Mesendoderm (in vitro differentiated cells): ENCODE results near the gene NAAA.

Source experiments
- DNase-seq: peaks from one replicate; pipeline ENCODE4 v3.0.0; 2013
- H2AK5ac ChIP-seq: 2 replicates; pipeline ENCODE4 v1.6.1; 2013; ENCODE audit warnings: low read length, inconsistent platforms
- H2BK120ac ChIP-seq: 2 replicates; pipeline ENCODE4 v1.6.1; 2013; ENCODE audit warnings: low read depth, mild to moderate bottlenecking, low read length, moderate library complexity, mixed read lengths
- H2BK15ac ChIP-seq: replicated peaks from 2 replicates; pipeline ENCODE4 v1.6.1; 2013; ENCODE audit warnings: low read depth, mild to moderate bottlenecking, moderate library complexity
- H2BK5ac ChIP-seq: 2 replicates; pipeline ENCODE4 v1.6.1; 2013; ENCODE audit warnings: low read length, inconsistent platforms
- H3K18ac ChIP-seq: 2 replicates; pipeline ENCODE4 v1.6.1; 2013; ENCODE audit warnings: mild to moderate bottlenecking, low read length, mixed read lengths
- H3K23ac ChIP-seq: one replicate; pipeline ENCODE4 v1.6.1; 2013; ENCODE audit warnings: low read length
- H3K27ac ChIP-seq: 2 replicates; pipeline ENCODE4 v1.5.1; 2013; ENCODE audit warnings: low read depth, mild to moderate bottlenecking, inconsistent platforms, low read length, moderate library complexity
- H3K27me3 ChIP-seq: 2 replicates; pipeline ENCODE4 v1.6.1; 2013; ENCODE audit warnings: low read length, control low read depth, mild to moderate bottlenecking, inconsistent platforms; ENCODE audit not compliant: insufficient read depth, poor library complexity
- H3K36me3 ChIP-seq: 2 replicates; pipeline ENCODE4 v1.6.1; 2013; ENCODE audit warnings: low read length, inconsistent platforms; ENCODE audit not compliant: control insufficient read depth, insufficient read depth
- H3K4ac ChIP-seq: one replicate; pipeline ENCODE4 v1.6.1; 2013; ENCODE audit warnings: low read depth, mild to moderate bottlenecking, low read length, moderate library complexity
- H3K4me1 ChIP-seq: 2 replicates; pipeline ENCODE4 v1.6.1; 2013; ENCODE audit warnings: low read depth, low read length, inconsistent platforms; ENCODE audit not compliant: control insufficient read depth
- H3K4me2 ChIP-seq: 2 replicates; pipeline ENCODE4 v1.6.1; 2013; ENCODE audit warnings: low read length
- H3K4me3 ChIP-seq: 2 replicates; pipeline ENCODE4 v1.5.1; 2013; ENCODE audit warnings: mild to moderate bottlenecking, low read length
- H3K56ac ChIP-seq: one replicate; pipeline ENCODE4 v1.6.1; 2013; ENCODE audit warnings: low read length
- H3K79me1 ChIP-seq: 2 replicates; pipeline ENCODE4 v1.6.1; 2013; ENCODE audit warnings: low read length, inconsistent platforms
- H3K79me2 ChIP-seq: 2 replicates; pipeline ENCODE4 v1.6.1; 2013; ENCODE audit warnings: mild to moderate bottlenecking, low read length; ENCODE audit not compliant: control insufficient read depth, insufficient read depth
- H3K9ac ChIP-seq: 2 replicates; pipeline ENCODE4 v1.6.1; 2013; ENCODE audit warnings: low read length, inconsistent platforms
- H4K5ac ChIP-seq: one replicate; pipeline ENCODE4 v1.6.1; 2013; ENCODE audit warnings: low read length
- H4K8ac ChIP-seq: one replicate; pipeline ENCODE4 v1.6.1; 2013; ENCODE audit warnings: low read depth, mild to moderate bottlenecking, control low read depth, low read length, moderate library complexity
- WGBS: extraction: QIAGEN DNeasy Blood & Tissue Kit; methylation state at CpG from one replicate; pipeline ENCODE4 v1.1.7; 2013; ENCODE audit warnings: low lambda C conversion rate, missing lambda C conversion rate; ENCODE audit not compliant: insufficient coverage; ENCODE audit errors: extremely low coverage; 5-methylcytosine and 5-hydroxymethylcytosine counted together

The NAAA gene

GRCh38 chr4:75869100-75869499, 71.7 kb downstream of the NAAA start:
- H3K9ac ChIP-seq, result no peak overlapping the region
- H4K8ac ChIP-seq, result no peak overlapping the region
- H3K4ac ChIP-seq, result no peak overlapping the region
- no peak overlapping the region for H2BK15ac ChIP-seq
- no peak for DNase-seq
- H3K4me3 ChIP-seq, result no peak overlapping the region
- no CpG with 5 or more reads among the region's 3 CpGs for WGBS
- H3K27me3 ChIP-seq, result no peaks in the 10 kb centered on the region
- no peaks in the 10 kb centered on the region for H3K36me3 ChIP-seq
- H3K79me1 ChIP-seq, result no peaks in the 10 kb centered on the region
- H2AK5ac ChIP-seq, result no peak overlapping the region
- no peak overlapping the region for H3K18ac ChIP-seq
- H3K4me1 ChIP-seq, result no peaks in the 10 kb centered on the region
- no peak overlapping the region for H2BK120ac ChIP-seq
- H3K27ac ChIP-seq, result no peak overlapping the region
- H2BK5ac ChIP-seq, result no peak overlapping the region
- no peaks in the 10 kb centered on the region for H3K79me2 ChIP-seq
- H3K4me2 ChIP-seq, result no peak overlapping the region
- no peak overlapping the region for H4K5ac ChIP-seq
- H3K56ac ChIP-seq, result no peak overlapping the region
- H3K23ac ChIP-seq, result no peak overlapping the region

- Histone ChIP-seq H3K36me3 (no peaks in the 10 kb centered on the region), H2AK5ac (no peak overlapping the region), H3K79me2 (no peaks in the 10 kb centered on the region), H4K5ac (no peak overlapping the region), H3K4me1 (no peaks in the 10 kb centered on the region), H3K27ac (no peak overlapping the region), H3K4me2 (no peak overlapping the region), H3K4me3 (no peak overlapping the region), H3K56ac (no peak overlapping the region), H3K18ac (no peak overlapping the region), H2BK15ac (no peak overlapping the region), H2BK5ac (no peak overlapping the region), H3K4ac (no peak overlapping the region), H2BK120ac (no peak overlapping the region), H3K9ac (no peak overlapping the region), H3K79me1 (no peaks in the 10 kb centered on the region), H4K8ac (no peak overlapping the region), H3K23ac (no peak overlapping the region), H3K27me3 (no peaks in the 10 kb centered on the region)
- no peak for DNase-seq
- WGBS, result no CpG with 5 or more reads among the region's 3 CpGs
Measured at GRCh38 chr4:75867130-75867529, 73.7 kb downstream of the NAAA start.
